Activated naive CD4-positive, alpha-beta T cell treated with anti-CD3 and anti-CD28 coated beads, Interleukin-2, amount 50 U/mL, for 16 hours (primary cell): Measurements from ENCODE around the gene DELE1.

Experiments
- DNase-seq: peaks from one replicate; pipeline ENCODE4 v3.0.0-alpha.2; 2020

DELE1 gene

GRCh38 chr5:141929398-141930058, 5.9 kb downstream of the DELE1 start:
- DNase-seq: no peak

DNA sequence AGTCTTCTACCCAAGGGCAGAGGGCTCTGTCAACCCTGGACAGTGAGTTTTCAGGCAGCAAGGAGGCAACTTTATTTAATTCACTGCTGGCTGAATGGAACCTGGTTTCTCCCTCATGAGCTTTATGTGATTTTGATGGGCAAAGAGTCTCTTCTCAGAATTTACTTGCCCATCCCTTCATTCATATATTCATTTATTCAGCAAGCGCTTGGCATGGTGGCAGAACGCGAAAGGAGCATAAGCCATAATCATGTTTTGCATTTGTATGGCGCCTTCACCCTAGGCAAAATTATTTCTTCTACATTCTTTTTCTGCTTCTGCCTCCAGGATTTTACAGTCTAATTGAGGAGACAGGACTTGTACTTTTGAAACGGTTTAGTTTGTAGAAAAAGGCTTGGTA, 8.0 kb downstream of the DELE1 start:
- DNase-seq: no peak

- DNase-seq: no peak
Observed at GRCh38 chr5:141933151-141933550, 9.5 kb downstream of the DELE1 start.

DNA sequence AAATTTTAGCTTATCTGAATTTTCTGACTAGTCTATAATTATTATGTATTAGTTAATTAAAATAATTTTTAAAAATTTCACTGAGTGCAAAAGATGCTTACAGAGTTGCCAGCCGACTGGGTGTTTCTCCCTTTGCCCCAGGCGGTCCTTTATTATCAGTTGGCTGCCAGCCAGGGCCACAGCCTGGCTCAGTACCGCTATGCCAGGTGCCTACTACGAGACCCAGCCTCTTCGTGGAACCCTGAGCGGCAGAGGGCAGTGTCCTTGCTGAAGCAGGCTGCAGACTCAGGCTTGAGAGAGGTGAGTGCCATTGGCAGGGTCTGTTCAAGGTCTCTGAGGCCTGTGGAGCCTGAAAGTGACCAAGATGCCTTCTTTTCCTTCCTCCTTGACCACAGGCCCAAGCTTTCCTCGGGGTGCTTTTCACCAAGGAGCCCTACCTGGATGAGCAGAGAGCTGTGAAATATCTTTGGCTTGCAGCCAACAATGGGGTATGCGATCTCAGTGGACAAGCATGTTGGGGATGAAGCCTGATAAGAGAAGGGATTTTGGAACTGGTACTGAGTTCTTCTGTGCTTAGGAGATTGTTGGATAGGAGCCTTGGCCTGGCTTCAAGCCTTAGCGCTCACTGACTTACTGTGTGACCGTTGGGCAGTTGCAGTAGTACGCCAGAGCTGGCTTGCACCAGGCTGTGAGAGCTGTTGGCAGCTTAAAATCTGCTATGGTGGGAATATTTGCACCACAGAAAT, 10.6 kb downstream of the DELE1 start:
- DNase-seq: no peak

DNA sequence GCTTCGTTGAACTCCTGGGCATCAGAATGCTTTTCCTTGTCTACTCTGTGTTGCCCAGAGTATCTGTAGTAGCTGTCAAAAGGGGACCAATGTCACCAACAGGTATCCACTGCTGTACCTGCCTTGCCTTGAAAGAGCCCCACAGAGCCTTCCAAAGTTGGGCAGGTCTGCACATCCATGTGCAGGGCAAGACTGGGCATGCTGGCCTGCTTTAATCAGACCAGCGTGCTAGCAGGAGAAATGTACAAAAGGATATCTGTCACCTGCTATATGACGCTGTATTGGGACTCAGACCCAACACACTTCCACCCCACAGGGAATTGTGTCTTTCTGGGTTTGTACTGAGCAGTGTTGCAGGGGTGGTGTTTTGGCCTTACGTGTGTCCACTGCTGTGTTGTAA, 11.9 kb downstream of the DELE1 start:
- no peak for DNase-seq

DNA sequence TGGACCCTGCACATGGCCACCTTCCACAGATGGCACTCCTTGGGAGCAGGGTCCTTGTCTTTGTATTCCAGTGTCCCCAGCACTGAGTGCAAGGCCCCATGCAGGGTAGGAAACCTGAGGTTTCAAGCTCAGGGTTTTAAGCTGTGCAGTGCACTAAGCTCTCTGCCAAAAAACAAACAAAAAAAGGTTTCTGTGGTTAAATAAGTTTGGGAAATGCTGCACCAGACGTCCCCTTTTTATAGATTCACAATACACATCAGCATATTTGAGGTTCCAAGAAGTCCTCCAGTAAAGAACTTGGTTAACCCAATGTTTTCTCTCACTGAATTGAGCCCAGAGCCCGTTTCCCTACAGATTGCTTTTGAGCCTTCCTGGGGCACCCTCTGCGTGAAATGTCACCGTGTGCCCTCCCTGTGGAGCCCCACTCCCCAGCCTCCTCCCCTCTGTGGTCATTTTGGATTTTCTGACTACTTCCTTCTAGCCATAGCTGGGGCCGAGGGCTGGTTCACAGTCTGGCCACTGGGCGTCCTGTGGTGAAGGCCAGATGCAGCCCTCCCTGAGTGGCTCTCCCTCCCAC, 17.1 kb downstream of the DELE1 start:
- DNase-seq: no peak

DNA sequence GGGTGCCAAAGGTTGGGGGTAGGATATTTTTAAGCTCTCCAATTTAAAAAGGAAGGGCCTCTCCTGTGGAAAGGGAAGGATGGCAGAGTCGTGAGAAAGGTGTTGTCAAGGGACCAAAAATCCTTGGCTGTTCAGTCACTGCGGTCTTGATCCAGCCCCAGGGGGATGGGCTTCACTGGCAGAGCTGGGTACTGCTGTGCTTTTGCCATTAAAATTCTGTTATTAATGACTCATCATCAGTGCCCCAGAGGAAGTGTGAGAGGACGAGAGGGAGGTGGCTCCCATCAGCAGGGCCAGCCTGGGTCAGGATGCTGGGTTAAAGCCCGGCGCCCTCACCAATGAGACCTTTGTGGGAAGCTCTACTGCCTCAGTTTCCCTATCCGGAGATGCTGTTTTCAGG, 17.6 kb downstream of the DELE1 start:
- no peak for DNase-seq

- DNase-seq: no peak
Observed at GRCh38 chr5:141941779-141942178, 18.1 kb downstream of the DELE1 start.

DNA sequence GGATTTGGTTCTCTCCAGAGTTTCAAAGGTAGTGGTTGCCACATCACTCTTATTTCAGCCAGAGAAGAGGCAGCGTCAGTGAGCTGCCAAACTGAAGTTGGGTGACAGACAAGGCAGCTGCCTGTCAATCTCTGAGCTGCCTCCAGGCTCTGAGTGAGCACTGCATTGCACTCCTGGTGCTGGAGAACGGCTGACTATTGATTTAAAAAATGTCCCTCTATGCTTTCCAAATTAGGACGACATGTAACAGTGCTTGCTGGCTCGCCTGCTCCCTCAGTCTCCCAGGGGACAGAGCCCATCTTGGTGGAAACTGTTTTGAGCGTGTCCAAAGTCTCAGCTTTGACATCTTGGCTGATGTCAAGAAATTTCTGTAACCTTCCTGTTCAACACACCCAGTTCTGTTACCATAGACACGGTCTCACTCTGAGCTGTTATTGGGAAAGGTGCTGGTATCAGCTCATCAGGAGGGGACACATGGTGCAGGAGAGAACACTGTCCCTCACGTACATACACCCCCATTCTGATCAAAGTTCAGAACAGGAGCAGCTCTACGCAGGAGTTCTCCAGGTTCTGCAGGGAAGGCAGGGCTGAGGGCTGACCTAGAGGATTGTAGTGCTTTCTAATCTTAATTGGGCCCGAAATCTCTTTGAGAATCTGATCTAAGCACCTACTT, 18.6 kb downstream of the DELE1 start:
- DNase-seq: no peak

DNA sequence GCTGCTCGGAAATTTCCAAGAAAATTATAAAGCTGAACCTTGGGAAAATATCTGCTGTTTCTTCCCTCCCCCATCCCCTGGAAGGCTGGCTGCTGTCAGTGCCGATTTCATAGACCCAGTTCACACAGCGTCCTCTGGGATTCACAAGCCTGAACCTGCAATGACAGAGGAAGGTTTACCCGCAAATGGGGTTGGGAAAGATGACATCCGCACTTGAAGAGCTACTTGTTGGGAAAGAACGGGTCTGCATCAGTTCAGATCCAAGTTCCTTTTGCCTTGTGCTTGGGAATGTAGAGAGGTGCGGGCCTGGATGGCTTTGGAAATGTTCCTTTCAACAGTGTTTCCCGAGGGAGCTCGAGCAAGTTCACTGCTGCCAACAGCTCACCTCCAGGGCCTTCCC, 20.4 kb downstream of the DELE1 start:
- no peak for DNase-seq

- DNase-seq: no peak
Observed at GRCh38 chr5:141945511-141946051, 21.9 kb downstream of the DELE1 start.

- no peak for DNase-seq
Observed at GRCh38 chr5:141947316-141947715, 23.6 kb downstream of the DELE1 start.

DNA sequence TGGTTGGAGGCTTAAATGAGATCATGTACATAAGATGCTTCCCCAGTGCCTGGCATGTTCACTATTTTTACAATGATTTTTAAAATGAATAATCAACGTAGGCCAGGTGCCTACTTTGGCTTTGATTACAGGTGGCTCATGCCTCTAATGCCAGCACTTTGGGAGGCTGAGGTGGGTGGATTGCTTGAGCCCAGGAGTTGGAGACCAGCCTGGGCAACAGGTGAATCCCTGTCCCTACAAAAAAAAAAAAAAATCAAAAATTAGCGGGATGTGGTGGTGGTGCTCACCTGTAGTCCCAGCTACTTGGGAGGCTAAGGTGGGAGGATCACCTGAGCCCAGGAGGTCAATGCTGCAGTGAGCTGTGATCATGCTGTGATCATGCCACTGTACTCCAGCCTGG, 25.1 kb downstream of the DELE1 start:
- DNase-seq: no peak

- DNase-seq: no peak
Observed at GRCh38 chr5:141949511-141949910, 25.8 kb downstream of the DELE1 start.

DNA sequence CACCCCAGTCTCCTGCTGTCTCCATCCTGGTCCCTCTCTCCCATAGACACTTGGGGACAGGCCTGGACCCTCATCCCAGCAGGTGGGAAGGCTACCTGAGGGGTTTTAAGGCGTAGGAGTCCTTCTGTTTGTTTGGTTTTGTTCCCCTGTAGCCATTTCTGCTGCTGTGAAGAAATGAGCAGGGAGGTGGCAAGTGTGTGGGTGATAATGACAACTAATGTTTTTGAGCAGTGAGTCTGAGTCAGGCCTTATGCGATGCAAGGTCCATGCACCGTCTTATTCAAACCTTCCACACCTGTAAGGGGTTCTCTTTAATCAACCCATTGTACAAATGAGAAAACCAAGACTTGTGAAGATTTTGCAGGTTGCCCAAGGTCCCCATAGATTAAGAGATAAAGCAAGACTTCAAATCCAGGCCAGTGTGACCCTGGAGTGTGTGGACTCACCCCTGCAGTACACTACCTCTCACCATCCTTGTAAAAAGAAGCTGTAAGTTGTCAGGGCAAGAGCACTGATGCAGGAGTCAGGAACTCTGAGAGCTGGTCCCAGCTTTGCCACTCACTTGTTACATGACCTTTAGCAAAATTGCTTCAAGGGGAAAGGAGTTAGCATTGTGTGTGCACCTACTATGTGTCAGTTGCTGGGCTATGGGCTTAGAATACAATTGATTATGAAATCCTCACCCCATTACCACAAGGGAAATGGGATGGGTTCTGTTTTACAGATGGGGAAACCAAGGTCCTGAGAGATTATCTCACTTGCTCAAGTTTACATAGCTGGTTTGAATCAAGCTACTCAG, 26.7 kb downstream of the DELE1 start:
- no peak for DNase-seq

DNA sequence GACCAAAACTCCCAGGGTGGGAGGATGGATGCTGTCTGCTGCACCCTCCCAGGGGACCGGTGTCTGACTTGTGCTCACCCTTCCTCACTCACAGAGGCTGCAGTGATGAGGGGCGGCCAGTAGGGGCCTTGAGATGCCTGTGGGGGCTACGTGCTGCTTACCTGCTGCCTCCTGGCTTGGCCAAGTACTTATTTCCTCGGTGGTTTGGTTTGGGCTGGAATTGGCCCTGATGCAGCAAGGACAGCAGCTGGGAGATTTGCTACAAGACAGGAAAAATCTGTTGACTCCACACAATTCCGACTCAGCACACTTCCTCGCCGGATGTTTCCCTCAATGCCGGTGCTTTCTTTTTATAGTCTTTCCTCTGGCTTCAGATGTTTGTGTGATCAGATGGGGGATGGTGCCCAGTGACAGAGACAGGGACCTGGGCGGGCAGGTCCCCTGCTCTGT, 27.7 kb downstream of the DELE1 start:
- DNase-seq: peak; percentile 38

- DNase-seq: no peak
Observed at GRCh38 chr5:141952020-141952419, 28.3 kb downstream of the DELE1 start.

GRCh38 chr5:141954194-141954593, 30.5 kb downstream of the DELE1 start:
- DNase-seq: no peak

- no peak for DNase-seq
Observed at GRCh38 chr5:141957367-141957996, 33.8 kb downstream of the DELE1 start.

DNA sequence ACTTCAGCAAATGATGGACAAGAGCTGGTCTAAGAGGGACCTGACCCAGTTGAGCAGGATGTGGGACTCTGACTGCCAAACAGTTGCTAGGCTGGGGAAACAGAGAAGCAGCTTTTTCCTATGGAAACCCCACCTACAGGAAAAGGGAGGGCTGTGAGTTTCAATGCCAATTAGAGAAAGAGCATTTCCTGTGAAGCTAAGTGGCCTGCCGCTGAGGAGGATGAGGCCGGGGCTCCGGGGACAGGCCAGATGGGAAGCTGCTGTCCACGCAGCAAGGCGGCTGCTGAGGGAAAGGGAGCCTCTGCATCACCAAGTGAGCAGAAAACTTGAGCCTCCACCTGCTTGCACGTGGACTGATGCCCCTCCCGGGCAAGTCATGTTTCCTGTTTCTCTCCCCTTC, 34.4 kb downstream of the DELE1 start, which contains the start of gene PCDH12:
PCDH12 (minus strand) TSS at position 90 of the 400 bp plus-strand sequence. CDS start 351 bp downstream, outside the sequence.
- DNase-seq: no peak

GRCh38 chr5:141958546-141959172, 35.0 kb downstream of the DELE1 start:
- no peak for DNase-seq
